Spleen (tissue), 11 donors: ENCODE measurements around the gene MIPEP. TPM values are rescaled to one million over a fixed set of nuclear protein-coding genes. Genes with fewer than 3 reads are reported as not detected.

Experiments
- DNase-seq: peaks from one replicate; pipeline ENCODE4 v3.0.0-alpha.2; 2020
- H3K27ac ChIP-seq, 8 donors: fragments of 200-600 bp; sonication (generic) in 7 of 8; 1 replicate in 4 of 8; 2 replicates in 4 of 8; pipeline versions ENCODE4 v1.5.0 to v1.8.0; 2016 to 2021; ENCODE audit warnings: inconsistent platforms in 4 of 8, mild to moderate bottlenecking in 4 of 8, moderate library complexity in 1 of 8
- H3K27me3 ChIP-seq, 7 donors: fragments of 200-600 bp; sonication (generic) in 6 of 7; replicated peaks in 1 of 7; 1 replicate in 4 of 7; 2 replicates in 3 of 7; pipeline versions ENCODE4 v1.5.0 to v1.8.0; 2016 to 2021; ENCODE audit warnings: inconsistent platforms in 3 of 7, mild to moderate bottlenecking in 1 of 7
- H3K36me3 ChIP-seq, 6 donors: fragments of 200-600 bp; sonication (generic) in 5 of 6; 1 replicate in 4 of 6; 2 replicates in 2 of 6; pipeline versions ENCODE4 v1.5.0 to v1.8.0; 2016 to 2021; ENCODE audit warnings: inconsistent platforms in 2 of 6
- H3K4me1 ChIP-seq, 6 donors: fragments of 200-600 bp; sonication (generic) in 5 of 6; 1 replicate in 3 of 6; 2 replicates in 3 of 6; pipeline versions ENCODE4 v1.5.0 to v1.8.0; 2016 to 2021; ENCODE audit warnings: inconsistent platforms in 3 of 6
- H3K4me3 ChIP-seq, 8 donors: fragments of 200-600 bp; sonication (generic) in 7 of 8; 1 replicate in 4 of 8; 2 replicates in 4 of 8; pipeline versions ENCODE4 v1.5.0 to v1.8.0; 2016 to 2021; ENCODE audit warnings: inconsistent platforms in 4 of 8, mild to moderate bottlenecking in 4 of 8, moderate library complexity in 2 of 8
- H3K9me3 ChIP-seq, 8 donors: fragments of 200-600 bp; sonication (generic) in 7 of 8; 1 replicate in 4 of 8; 2 replicates in 4 of 8; pipeline versions ENCODE4 v1.5.0 to v1.8.0; 2016 to 2021; ENCODE audit warnings: inconsistent platforms in 4 of 8
- CTCF ChIP-seq, 11 experiments: fragments of 200-600 bp in 7 of 11; fragments of 450-650 bp in 4 of 11; sonication (generic) in 4 of 11; IDR thresholded peaks in 8 of 11; conservative IDR thresholded peaks in 3 of 11; 1 replicate in 7 of 11; 2 replicates in 4 of 11; pipeline versions ENCODE4 v1.4.0 to v1.8.0; 2016 to 2021; ENCODE audit warnings: antibody characterized with exemption in 11 of 11, inconsistent platforms in 4 of 11, mild to moderate bottlenecking in 1 of 11
- POLR2A ChIP-seq, 3 donors: fragments of 450-650 bp; IDR thresholded peaks; one replicate each; pipeline ENCODE4 v1.5.1; 2017; ENCODE audit warnings: antibody characterized with exemption in 3 of 3, mild to moderate bottlenecking in 1 of 3
- POLR2AphosphoS5 ChIP-seq, 3 donors: sonication (generic); formaldehyde crosslinking; IDR thresholded peaks; one replicate each; pipeline ENCODE4 v1.5.1; 2017; ENCODE audit warnings: antibody characterized with exemption in 3 of 3
- WGBS, 5 donors: extraction: QIAGEN DNeasy Blood & Tissue Kit in 3 of 5; methylation state at CpG; one replicate each; pipeline versions ENCODE4 v1.1.5 to v1.1.7; 2013 to 2018; 5-methylcytosine and 5-hydroxymethylcytosine counted together
- intact Hi-C: fragments of 100-400 bp; cut with DNase I; formaldehyde crosslinking; loops from one replicate; pipeline ENCODE4 v1.15.0; 2023; ENCODE audit warnings: low total_unique reads
- polyA plus RNA-seq, 3 donors: library from polyadenylated mRNA; stranded (reverse); fragments of 200-250 nt; gene quantifications; one replicate each; pipeline ENCODE4 v1.2.1, GENCODE V29; 2013
- total RNA-seq, 7 donors: library from RNA; depleted of rRNA in 3 of 7; stranded (reverse); fragments of >200 nt in 3 of 7; fragmentation: NEBNext Ultra II Directional in 4 of 7; extraction: Animal tissue kit (Norgen Biotek cat#: 25700) in 4 of 7; gene quantifications; one replicate each; pipeline versions ENCODE4 v1.1.0 to v1.2.1, GENCODE V29; 2016 to 2021
- donor health status: healthy with polysubstance abuse.
- donor health status: DM: no; HTN: no; CAD: no; lungs with moderate emphysema.
- donor health status: DM: no; HTN: no; CAD: no.
- donor health status: Bipolar disorder and iron deficiency.
- donor health status: healthy.
- donor health status: DM: no; HTN: no; CAD: no.
- donor health status: DM: yes; HTN: yes; CAD: no.

The MIPEP gene
- total and polyA plus RNA-seq, 10 donors = 7.2 to 16.3 (median 10.8) TPM

- intact Hi-C loops = no loop called here
- Histone ChIP-seq H3K27me3 (no peaks in the 10 kb centered on the region), H3K9me3 (no peaks in the 10 kb centered on the region), H3K36me3 (no peaks in the 10 kb centered on the region), H3K4me3 (no peak overlapping the region), H3K27ac (peak overlapping the region in 5 of 8 donors; percentile 13 to 50 (median 30)), H3K4me1 (peaks cover 0 to 36% (median 15%) of the 10 kb centered on the region in 6 donors)
- WGBS, 5 donors = 44 to 66% (median 53%) methylated on average over 1 of the region's 1 CpG
- TF ChIP-seq POLR2A (IDR thresholded peaks at IDR 0.05) (no peak), CTCF (IDR thresholded peaks at IDR 0.05 in 8 of 11, conservative IDR thresholded peaks at IDR 0.05 in 3 of 11) (no peak), POLR2AphosphoS5 (IDR thresholded peaks at IDR 0.05) (no peak)
- no peak for DNase-seq
These were observed 191.4 kb downstream of the MIPEP start for GRCh38 chr13:23697772-23698313.

- no peaks in the 10 kb centered on the region for H3K36me3 ChIP-seq
These were observed 192.6 kb downstream of the MIPEP start for GRCh38 chr13:23696610-23697009.

GRCh38 chr13:23695711-23696464 lies 193.3 kb downstream of the MIPEP start:
- Histone ChIP-seq H3K27me3 (no peaks in the 10 kb centered on the region), H3K27ac (peak overlapping the region; percentile 19 to 78 (median 53)), H3K36me3 (no peaks in the 10 kb centered on the region), H3K4me1 (peaks cover 0 to 42% (median 14%) of the 10 kb centered on the region in 6 donors), H3K9me3 (no peaks in the 10 kb centered on the region), H3K4me3 (peak overlapping the region in 5 of 8 donors; percentile 4 to 51 (median 15))
- intact Hi-C loops = no loop called here
- DNase-seq = peak; percentile 94
- WGBS, 5 donors = 35 to 69% (median 42%) methylated on average over 45 to 46 of the region's 46 CpGs
- TF ChIP-seq POLR2A (IDR thresholded peaks at IDR 0.05) = no peak
- peak in 2 of 3 donors; percentile 41 to 55 for TF ChIP-seq POLR2AphosphoS5 (IDR thresholded peaks at IDR 0.05)

More at GRCh38 chr13:23696610-23697009, 192.6 kb downstream of the MIPEP start:
- no peak overlapping the region for H3K4me3 ChIP-seq
- peak overlapping the region in 3 of 8 donors; percentile 63 to 78 (median 68) for H3K27ac ChIP-seq
- H3K4me1 ChIP-seq = peaks cover 0 to 42% (median 14%) of the 10 kb centered on the region in 6 donors
- no peaks in the 10 kb centered on the region for H3K27me3 ChIP-seq
- H3K9me3 ChIP-seq = no peaks in the 10 kb centered on the region
- 56 to 77% (median 66%) methylated on average over 5 of the region's 5 CpGs for WGBS, 5 donors
- intact Hi-C loops = no loop called here
- DNase-seq = no peak
- TF ChIP-seq POLR2A (IDR thresholded peaks at IDR 0.05) (no peak), POLR2AphosphoS5 (IDR thresholded peaks at IDR 0.05) (no peak), CTCF (IDR thresholded peaks at IDR 0.05 in 8 of 11, conservative IDR thresholded peaks at IDR 0.05 in 3 of 11) (no peak)

GRCh38 chr13:23695196-23695595 lies 194.0 kb downstream of the MIPEP start:
- no peaks in the 10 kb centered on the region for H3K36me3 ChIP-seq
- no peaks in the 10 kb centered on the region for H3K27me3 ChIP-seq
- peak overlapping the region in 3 of 8 donors; percentile 32 to 78 (median 63) for H3K27ac ChIP-seq
- WGBS, 5 donors = 80 to 90% (median 84%) methylated on average over 11 to 28 of the region's 28 CpGs
- H3K9me3 ChIP-seq = no peaks in the 10 kb centered on the region
- H3K4me3 ChIP-seq = peak overlapping the region in 1 of 8 donors; percentile 51
- TF ChIP-seq POLR2A (IDR thresholded peaks at IDR 0.05) (no peak), CTCF (IDR thresholded peaks at IDR 0.05 in 8 of 11, conservative IDR thresholded peaks at IDR 0.05 in 3 of 11) (no peak), POLR2AphosphoS5 (IDR thresholded peaks at IDR 0.05) (no peak)
- intact Hi-C loops = no loop called here
- no peak for DNase-seq
- peaks cover 0 to 42% (median 14%) of the 10 kb centered on the region in 6 donors for H3K4me1 ChIP-seq
